Ishikawa (cell line): Measurements from ENCODE around the gene CFAP221.

Experiments
- EP300 ChIP-seq: IDR thresholded peaks from 2 replicates; pipeline ENCODE4 v1.6.1; 2012; ENCODE audit warnings: borderline replicate concordance
- FOXM1 ChIP-seq: IDR thresholded peaks from 2 replicates; pipeline ENCODE4 v1.6.1; 2012; ENCODE audit warnings: low read depth, borderline replicate concordance
- MAX ChIP-seq: IDR thresholded peaks from 2 replicates; pipeline ENCODE4 v1.6.1; 2012
- TCF12 ChIP-seq: IDR thresholded peaks from 2 replicates; pipeline ENCODE4 v1.6.1; 2012; ENCODE audit warnings: low read depth
- YY1 ChIP-seq: IDR thresholded peaks from 2 replicates; pipeline ENCODE4 v1.6.1; 2012; ENCODE audit warnings: low read depth

DNA sequence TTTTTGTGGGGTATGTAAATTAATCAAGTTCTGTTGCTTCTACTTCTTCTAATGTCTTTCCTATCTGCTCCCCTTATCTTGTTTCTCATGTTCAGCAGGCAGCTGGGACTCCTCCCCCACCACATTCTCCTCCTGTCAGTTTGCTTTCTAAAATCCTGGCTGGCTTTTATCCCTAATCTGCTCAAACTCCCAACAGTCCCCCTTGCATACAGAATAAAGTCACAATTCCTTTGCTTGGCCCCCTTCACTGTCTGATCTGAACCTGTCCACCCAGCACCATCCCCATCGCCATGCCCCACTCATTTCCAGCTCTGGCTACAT, 2.2 kb downstream of the CFAP221 start:
- TF ChIP-seq FOXM1, result no peak
- no peak for TF ChIP-seq TCF12
- TF ChIP-seq MAX, result no peak
- no peak for TF ChIP-seq YY1
- TF ChIP-seq EP300, result no peak
